NCI-H774 (cell line): ENCODE results near the gene FN1.

ENCODE experiments used
- DNase-seq: peaks from one replicate; lab custom pipeline; 2025; lab: John Stamatoyannopoulos, UW

The FN1 gene

DNA sequence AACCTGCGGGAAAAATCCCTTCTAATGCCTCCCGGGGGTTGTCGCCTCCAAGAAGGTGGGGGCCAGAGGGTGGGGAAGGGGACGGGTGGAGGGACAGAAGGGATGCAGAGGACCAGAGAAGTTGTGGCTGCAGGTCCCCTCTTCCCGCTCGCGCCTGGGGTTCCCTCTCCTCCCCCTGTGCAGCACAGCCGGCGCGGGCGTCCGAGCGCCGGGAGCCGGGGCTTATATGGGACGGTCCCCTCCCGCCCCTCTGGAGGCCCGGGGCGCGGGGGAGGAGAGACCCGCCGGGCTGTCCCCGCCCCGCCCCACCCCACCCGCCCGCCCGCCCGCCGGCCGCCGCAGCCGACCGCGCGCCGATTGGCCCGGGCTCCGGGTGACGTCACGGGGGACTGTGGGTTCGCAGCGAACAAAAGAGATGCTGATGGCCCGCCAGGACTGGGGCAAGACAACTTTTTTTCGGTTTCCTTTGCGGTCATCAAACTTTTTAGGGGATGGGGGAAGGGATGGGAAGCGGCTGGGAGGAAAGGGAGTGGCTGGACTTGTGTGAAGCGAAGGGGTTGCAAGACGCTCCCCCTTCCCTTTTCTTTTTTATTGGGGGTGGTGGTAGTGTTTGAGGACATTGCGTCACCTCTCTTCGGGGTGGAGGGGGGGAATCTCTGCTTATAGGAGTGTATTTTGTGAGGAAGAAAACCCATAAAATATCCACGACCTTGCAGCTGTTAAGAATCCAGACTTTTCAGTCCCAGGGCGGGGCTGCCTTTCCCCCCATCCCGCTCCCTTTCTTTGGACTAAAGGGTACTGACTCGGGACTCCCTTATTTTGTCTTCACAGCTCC lies at the start of gene FN1:
Gene FN1 (minus strand): TSS at position 199 of the 835 bp plus-strand sequence. CDS start 266 bp downstream, outside the sequence.
- peak; percentile 72 for DNase-seq

DNA sequence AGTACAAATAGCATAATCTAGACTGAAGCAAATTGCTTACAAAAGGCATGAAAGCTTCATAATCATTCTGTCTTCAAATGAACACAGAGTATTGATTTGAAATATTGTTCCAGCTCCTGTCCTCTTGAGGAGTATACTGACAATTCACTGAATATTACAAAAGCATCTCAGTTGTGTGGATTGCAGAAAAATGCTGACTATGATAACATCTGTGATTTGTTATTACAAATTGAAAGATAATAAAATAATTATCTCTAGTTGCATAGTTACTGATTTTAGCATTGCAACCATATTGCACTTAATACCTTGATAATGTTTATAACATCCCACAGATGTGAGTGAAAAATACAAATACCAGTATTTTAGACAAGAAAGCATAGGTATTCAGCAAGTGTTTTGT lies 49.2 kb upstream of the FN1 start:
- DNase-seq: no peak

DNA sequence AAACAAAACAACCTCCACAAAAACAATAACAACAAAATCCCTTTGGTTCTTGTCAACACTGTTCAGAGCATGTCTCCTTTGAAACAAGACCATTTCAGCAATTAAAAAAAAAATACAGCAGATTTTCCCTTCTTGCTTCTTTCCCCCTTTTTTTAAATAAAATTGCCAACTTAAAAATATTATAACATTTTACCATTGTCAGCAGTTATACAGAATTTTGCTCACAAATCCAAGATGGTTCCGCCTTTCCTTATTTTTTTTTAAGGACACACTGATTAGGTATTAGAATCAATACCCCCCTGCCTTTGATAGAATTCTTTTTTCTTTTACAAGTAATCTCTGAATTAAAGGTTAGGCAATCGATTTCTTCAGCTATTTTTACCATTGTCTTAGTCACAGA lies 48.7 kb upstream of the FN1 start:
- no peak for DNase-seq

- DNase-seq: no peak
These were observed 47.6 kb upstream of the FN1 start for GRCh38 chr2:215483431-215483830.

- no peak for DNase-seq
These were observed 43.8 kb upstream of the FN1 start for GRCh38 chr2:215479536-215480240.

GRCh38 chr2:215479121-215479520 lies 43.3 kb upstream of the FN1 start:
- DNase-seq: no peak

DNA sequence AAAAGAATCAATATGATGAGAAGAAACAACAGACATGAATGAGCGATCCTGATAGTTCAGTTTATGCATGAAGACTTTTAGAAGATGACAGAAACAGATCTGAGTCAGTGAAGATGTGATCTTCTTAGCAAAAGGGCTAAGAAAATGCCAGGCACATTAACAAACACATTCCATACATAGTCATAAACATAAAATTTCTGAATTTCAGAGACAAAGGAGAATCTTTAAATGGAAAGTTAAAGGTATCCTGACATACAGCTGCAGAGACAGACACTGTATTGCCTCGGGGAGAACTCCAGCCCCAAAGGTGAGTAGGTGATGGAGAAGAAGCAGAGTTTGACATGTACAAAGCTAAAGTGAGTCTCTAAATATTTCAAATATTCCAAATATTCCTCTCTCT lies 40.6 kb upstream of the FN1 start:
- DNase-seq: no peak

GRCh38 chr2:215466097-215466909 lies 30.4 kb upstream of the FN1 start:
- DNase-seq: no peak

DNA sequence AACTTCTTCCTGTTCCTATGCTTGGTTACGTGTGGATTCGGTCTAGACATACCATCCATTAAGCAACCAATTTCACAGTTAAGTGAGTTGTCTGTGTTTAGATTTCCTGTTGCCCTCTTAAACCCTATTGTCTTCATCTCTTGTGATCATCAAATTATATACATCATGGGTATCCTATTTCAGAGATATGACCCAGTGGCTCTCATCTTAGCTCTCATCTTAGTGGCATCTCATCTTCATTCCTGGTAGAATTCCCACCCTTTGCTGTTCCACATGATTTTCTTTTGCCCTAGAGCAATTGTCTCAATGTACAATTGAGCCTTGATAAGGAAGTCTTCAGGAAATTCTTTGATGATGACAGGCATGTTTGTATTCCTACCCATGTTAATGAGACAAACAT lies 29.4 kb upstream of the FN1 start:
- no peak for DNase-seq

- no peak for DNase-seq
These were observed 26.1 kb upstream of the FN1 start for GRCh38 chr2:215461836-215462532.

DNA sequence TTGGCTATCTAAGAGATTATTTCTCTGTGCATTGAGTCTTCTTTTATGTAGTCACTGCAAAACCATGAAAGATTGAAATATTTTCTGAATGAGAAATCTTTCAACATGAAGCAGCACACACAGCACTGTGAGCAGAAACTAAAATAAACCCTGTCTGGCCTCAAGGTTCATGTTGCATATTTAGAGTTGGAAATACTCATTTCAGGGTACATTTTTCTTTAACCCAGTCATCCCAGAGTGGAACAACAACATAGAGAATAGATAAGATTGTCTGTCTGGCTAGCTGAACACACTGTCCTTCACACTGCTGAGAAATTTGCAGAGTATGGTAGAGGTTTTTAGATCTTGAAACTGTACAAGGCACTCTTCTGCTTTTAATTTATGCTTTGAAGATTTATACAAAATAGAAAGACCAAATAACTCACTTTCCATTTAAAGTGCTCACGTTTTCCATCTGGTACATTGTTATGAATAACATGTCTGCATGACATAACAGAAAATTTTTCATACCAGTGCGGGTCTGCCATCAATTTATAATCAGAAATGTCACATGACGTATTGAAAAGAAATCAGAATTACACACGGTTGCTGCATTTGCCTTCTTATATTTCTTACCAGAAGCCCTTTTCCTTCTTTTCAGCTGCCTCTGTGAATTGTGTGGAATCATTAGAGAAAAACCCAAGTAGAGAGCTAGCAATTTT lies 25.0 kb upstream of the FN1 start:
- DNase-seq: no peak

DNA sequence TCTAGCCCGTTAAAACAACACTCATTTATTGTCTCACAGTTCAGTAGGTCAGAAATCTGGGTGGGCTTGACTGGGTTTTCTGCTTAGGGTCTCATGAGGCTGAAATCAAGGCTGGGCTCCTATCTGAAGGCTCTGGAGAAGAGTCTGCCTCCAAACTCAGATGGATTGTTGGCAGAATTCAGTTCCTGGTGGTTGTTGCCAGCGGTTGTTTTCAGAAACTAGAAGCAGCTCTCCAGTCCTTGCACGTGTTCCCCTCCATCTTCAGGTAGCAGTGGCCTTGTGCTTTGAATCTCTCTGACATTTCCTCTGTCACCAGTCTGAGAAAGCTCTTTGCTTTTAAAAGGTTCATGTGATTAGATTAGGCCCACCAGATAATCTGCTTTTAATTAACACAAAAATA lies 20.1 kb upstream of the FN1 start:
- no peak for DNase-seq

DNA sequence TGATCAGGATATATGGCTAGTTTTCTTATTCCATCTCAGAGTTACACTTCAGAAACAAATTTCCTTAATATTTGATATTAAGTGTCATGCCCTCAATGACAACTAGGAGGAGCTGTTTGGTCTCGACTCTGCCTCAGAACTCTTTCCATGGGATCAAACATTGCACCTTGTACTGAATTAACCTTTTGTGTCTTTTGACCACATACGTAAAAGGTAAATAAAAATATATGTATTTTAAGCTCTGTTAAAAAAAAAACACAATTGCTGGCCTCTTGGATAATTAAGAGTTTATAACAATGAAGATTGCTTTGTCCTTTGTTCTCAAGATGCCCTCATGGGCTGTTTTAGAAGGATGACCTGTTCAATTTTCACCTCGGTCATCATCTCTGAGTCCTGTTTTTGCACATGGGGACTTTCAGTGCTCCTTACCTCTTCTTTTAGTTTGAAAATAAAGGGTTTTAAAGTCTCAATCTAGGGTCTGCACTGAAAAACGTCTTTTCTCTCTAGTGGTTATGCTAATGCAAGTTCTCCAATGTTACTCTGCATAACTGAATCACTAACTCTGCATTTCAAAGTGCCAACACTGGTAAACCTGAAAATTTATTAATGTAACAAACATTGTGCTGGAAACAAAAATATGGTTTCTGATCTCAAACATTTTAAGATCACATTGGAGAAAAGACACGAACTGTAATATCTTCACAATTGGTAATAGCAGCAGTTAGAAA lies 18.8 kb upstream of the FN1 start:
- DNase-seq: peak; percentile 5

DNA sequence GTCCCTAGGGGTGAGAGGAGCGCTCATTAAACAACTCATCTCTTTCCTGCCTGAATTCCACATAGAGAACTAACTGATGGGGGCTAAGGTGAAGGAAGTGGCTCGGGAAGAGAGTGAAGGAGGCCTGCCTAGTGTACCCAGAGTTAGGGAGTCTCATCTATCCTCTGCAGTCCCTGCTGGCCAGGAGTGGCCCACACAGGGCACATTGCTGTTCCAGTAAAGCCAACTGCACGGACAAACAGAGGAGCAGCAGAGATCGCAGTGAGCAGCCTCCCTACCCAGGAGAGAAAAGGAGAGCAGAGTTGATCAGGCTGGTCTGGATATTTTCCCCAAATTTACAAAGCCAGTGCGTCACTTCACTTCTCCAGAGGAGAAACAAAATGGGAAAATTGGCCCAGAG lies 16.9 kb upstream of the FN1 start:
- no peak for DNase-seq

DNA sequence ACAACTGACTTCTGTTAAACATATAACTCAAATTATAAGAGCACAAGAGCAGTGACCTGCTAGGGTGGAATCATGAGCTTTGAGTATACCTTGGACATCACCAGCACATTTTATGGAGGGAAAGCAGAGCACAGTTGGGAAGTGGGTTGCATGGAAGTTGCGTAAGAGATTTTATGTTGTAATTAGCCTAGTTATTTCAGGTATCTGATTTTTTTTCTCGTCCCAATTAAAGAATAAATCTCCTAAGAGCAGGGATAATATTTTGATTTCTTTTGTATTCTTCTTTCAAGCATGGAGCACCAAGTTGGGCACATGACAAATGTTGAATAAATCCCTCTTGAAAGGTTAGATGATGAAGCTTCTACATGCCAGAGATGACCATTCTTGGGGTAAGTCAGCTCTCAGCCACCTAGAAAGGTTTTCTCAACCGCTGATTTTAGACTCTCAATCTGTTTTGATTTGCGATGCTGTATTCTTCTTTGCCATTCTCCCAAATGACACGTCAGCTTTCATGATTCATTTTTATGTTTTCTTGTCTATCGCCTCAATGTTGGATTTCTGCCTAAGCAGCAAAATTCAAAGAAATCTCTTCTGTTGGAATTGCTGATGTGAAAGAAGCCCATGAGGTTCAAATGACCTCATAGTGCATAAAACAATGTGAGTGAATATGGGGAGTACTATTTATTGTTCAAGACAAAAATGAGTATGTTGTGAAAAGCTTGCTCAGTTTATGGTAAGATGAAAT lies 15.3 kb upstream of the FN1 start:
- no peak for DNase-seq

GRCh38 chr2:215450188-215451011 lies 14.5 kb upstream of the FN1 start:
- DNase-seq: no peak

GRCh38 chr2:215447673-215448081 lies 11.8 kb upstream of the FN1 start:
- no peak for DNase-seq

DNA sequence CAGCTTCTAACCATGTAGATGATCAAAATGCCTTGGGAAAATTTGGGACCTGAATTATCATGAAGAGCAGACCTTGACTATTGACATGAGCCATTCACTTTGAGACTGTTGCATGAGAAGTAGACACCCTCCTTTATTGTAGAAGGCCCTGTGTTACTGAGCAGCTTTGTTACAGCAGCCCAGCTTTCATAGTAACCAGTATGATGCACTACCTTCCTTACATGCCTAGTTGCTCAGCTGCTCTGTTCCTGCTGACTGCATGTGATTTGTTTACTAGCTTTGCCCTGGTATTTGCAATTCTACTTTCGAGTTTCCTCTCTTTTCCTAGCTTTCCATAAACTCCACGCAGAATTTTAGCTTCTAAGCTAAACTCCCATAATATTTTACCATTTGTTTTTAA lies 11.2 kb upstream of the FN1 start:
- DNase-seq: no peak

DNA sequence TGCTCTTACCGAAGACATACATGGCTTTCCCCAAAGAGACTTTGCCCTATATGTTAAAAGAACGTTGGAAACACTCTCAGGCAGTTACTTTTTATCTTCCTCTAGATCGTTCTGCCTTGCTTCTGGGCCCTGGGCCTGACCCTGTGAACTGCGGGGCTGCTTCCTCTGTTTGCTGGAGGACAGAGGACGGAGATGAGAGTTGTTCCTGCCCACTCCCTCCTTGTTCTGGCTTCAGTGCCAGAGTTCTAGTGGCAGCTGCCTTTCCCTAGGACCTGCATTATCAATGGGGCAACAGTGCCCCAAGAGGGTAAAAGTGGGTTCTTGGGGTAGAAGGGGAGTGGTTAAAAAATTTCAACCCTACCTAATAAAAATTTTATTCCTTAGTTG lies 6.5 kb upstream of the FN1 start:
- DNase-seq: no peak
